HCT116 (cell line): Measurements from ENCODE around the gene SNX8. TPM values are rescaled to one million over a fixed set of nuclear protein-coding genes. Genes with fewer than 3 reads are reported as not detected.

ENCODE experiments used
- ATAC-seq: fragments of 200-7000 bp; cut with Tn5 transposase; 2 replicates; pipeline ENCODE4 v1.9.1; 2020; ENCODE audit warnings: mild to moderate bottlenecking, moderate library complexity
- BruUV-seq: library from RNA; stranded (reverse); fragments of 400-500 nt; replicated peaks from 2 replicates; lab custom pipeline; 2021; lab: Mats Ljungman, UMichigan
- CTCF ChIA-PET: fragments of 300-600 bp; sonication (Branson Sonifier 250); formaldehyde crosslinking; loops from one replicate; lab custom pipeline; 2021; ENCODE audit warnings: antibody characterized with exemption; lab: Charles Lee
- POLR2A ChIA-PET: fragments of 300-600, 350-600 bp; sonication (Branson Sonifier 250); formaldehyde crosslinking; loops from one replicate; lab custom pipeline; 2021; ENCODE audit warnings: antibody characterized with exemption; lab: Charles Lee
- RAD21 ChIA-PET, 2 experiments: fragments of 300-600 bp; sonication (Branson Sonifier 250); formaldehyde crosslinking; loops; one replicate each; lab custom pipeline; 2023; ENCODE audit warnings: low total read pairs in 2 of 2; ENCODE audit not compliant: uncharacterized antibody in 2 of 2, unreplicated experiment in 2 of 2, low non-redundant PET in 1 of 2; lab: Charles Lee
- DNase-seq: peaks from one replicate; pipeline ENCODE4 v3.0.0-alpha.2; 2010; ENCODE audit warnings: low read depth, low spot score
- H2AFZ ChIP-seq: fragments of 200-600 bp; shearing (Covaris generic), sonication (generic); 2 replicates; pipeline ENCODE4 v1.6.1; 2017; ENCODE audit warnings: low read depth, mixed run types, mixed read lengths, antibody characterized with exemption, low read length; ENCODE audit not compliant: poor library complexity, severe bottlenecking
- H3K27ac ChIP-seq: 2 replicates; pipeline ENCODE4 v1.5.1; 2012; ENCODE audit warnings: low read depth, low read length
- H3K27me3 ChIP-seq: fragments of 200-600 bp; sonication (generic); 2 replicates; pipeline ENCODE4 v1.6.1; 2016; ENCODE audit warnings: mixed run types, low read length, mixed read lengths; ENCODE audit not compliant: insufficient read depth
- H3K36me3 ChIP-seq, 2 experiments: fragments of 200-500 bp in 1 of 2; fragments of 200-600 bp in 1 of 2; sonication (Bioruptor generic) in 1 of 2; sonication (generic) in 1 of 2; 2 replicates each; pipeline versions ENCODE4 v1.5.1 to v1.6.1; 2014 to 2016; ENCODE audit warnings: low read length in 2 of 2, inconsistent platforms in 1 of 2, mixed read lengths in 1 of 2, mixed run types in 1 of 2; ENCODE audit not compliant: insufficient read depth in 2 of 2, control insufficient read depth in 1 of 2
- H3K4me1 ChIP-seq, 2 experiments: fragments of 200-600 bp in 1 of 2; sonication (generic) in 1 of 2; 2 replicates each; pipeline versions ENCODE4 v1.5.1 to v1.6.1; 2012 to 2017; ENCODE audit warnings: low read length in 2 of 2, inconsistent platforms in 1 of 2, mild to moderate bottlenecking in 1 of 2, mixed read lengths in 1 of 2, mixed run types in 1 of 2, moderate library complexity in 1 of 2; ENCODE audit not compliant: insufficient read depth in 2 of 2, control insufficient read depth in 1 of 2
- H3K4me2 ChIP-seq: fragments of 200-600 bp; sonication (generic); 2 replicates; pipeline ENCODE4 v1.6.1; 2017; ENCODE audit warnings: mixed run types, low read length, mixed read lengths
- H3K4me3 ChIP-seq, 2 experiments: fragments of 200-600 bp in 1 of 2; sonication (generic) in 1 of 2; replicated peaks in 1 of 2; 2 replicates each; pipeline ENCODE4 v1.5.1; 2011 to 2016; ENCODE audit warnings: low read length in 2 of 2, control low read depth in 1 of 2, low read depth in 1 of 2, mild to moderate bottlenecking in 1 of 2, mixed read lengths in 1 of 2, mixed run types in 1 of 2
- H3K79me2 ChIP-seq: fragments of 200-600 bp; sonication (generic); 2 replicates; pipeline ENCODE4 v1.6.1; 2017; ENCODE audit warnings: mild to moderate bottlenecking, mixed run types, low read length, moderate library complexity, mixed read lengths; ENCODE audit not compliant: insufficient read depth
- H3K9ac ChIP-seq: fragments of 200-600 bp; sonication (generic); 2 replicates; pipeline ENCODE4 v1.6.1; 2016; ENCODE audit warnings: low read length, mixed read lengths
- H3K9me2 ChIP-seq: fragments of 200-600 bp; sonication (generic), shearing (Covaris generic); 2 replicates; pipeline ENCODE4 v1.6.1; 2017; ENCODE audit warnings: mixed run types, mild to moderate bottlenecking, moderate library complexity; ENCODE audit not compliant: insufficient read depth
- H3K9me3 ChIP-seq, 2 experiments: fragments of 200-500 bp in 1 of 2; fragments of 200-600 bp in 1 of 2; sonication (Bioruptor generic) in 1 of 2; sonication (generic) in 1 of 2; 2 replicates each; pipeline ENCODE4 v1.6.1; 2014 to 2017; ENCODE audit warnings: low read length in 2 of 2, mixed read lengths in 2 of 2, inconsistent platforms in 1 of 2, low read depth in 1 of 2, mild to moderate bottlenecking in 1 of 2, mixed run types in 1 of 2, moderate library complexity in 1 of 2; ENCODE audit not compliant: control insufficient read depth in 1 of 2, insufficient read depth in 1 of 2
- H4K20me1 ChIP-seq: fragments of 200-600 bp; sonication (generic), shearing (Covaris generic); 2 replicates; pipeline ENCODE4 v1.6.1; 2017; ENCODE audit warnings: mixed run types, mild to moderate bottlenecking, moderate library complexity; ENCODE audit not compliant: insufficient read depth
- ATF3 ChIP-seq: IDR thresholded peaks from 2 replicates; pipeline ENCODE4 v1.6.1; 2012
- CEBPB ChIP-seq: IDR thresholded peaks from 2 replicates; pipeline ENCODE4 v1.6.1; 2012; ENCODE audit warnings: low read depth
- CTCF ChIP-seq, 3 experiments: fragments of 200-600 bp in 1 of 3; sonication (generic) in 1 of 3; IDR thresholded peaks in 2 of 3; conservative IDR thresholded peaks in 1 of 3; 2 replicates each; pipeline ENCODE4 v1.5.1; 2012 to 2017; ENCODE audit warnings: low read depth in 2 of 3, low read length in 2 of 3, antibody characterized with exemption in 1 of 3, borderline replicate concordance in 1 of 3, control low read depth in 1 of 3, mild to moderate bottlenecking in 1 of 3, mixed read lengths in 1 of 3, mixed run types in 1 of 3, moderate library complexity in 1 of 3; ENCODE audit not compliant: insufficient read depth in 1 of 3
- EGR1 ChIP-seq: IDR thresholded peaks from 2 replicates; pipeline ENCODE4 v1.6.1; 2012; ENCODE audit warnings: low read depth
- ELF1 ChIP-seq: IDR thresholded peaks from 2 replicates; pipeline ENCODE4 v1.6.1; 2012; ENCODE audit warnings: low read depth, borderline replicate concordance
- EZH2 ChIP-seq: fragments of 200-600 bp; sonication (generic); IDR thresholded peaks from 2 replicates; pipeline ENCODE4 v1.6.1; 2017; ENCODE audit warnings: antibody characterized with exemption, mixed run types
- EZH2phosphoT487 ChIP-seq: fragments of 200-600 bp; IDR thresholded peaks from 2 replicates; pipeline ENCODE4 v1.6.1; 2018; ENCODE audit warnings: antibody characterized with exemption, borderline replicate concordance
- FOSL1 ChIP-seq: IDR thresholded peaks from 2 replicates; pipeline ENCODE4 v1.6.1; 2012; ENCODE audit warnings: low read depth
- JUND ChIP-seq: IDR thresholded peaks from 2 replicates; pipeline ENCODE4 v1.6.1; 2012
- POLR2AphosphoS5 ChIP-seq: IDR thresholded peaks from 2 replicates; pipeline ENCODE4 v1.6.1; 2011; ENCODE audit warnings: mild to moderate bottlenecking, low read depth, low read length, moderate library complexity
- RAD21 ChIP-seq: IDR thresholded peaks from 2 replicates; pipeline ENCODE4 v1.6.1; 2012; ENCODE audit warnings: low read depth, mild to moderate bottlenecking
- SRF ChIP-seq: IDR thresholded peaks from 2 replicates; pipeline ENCODE4 v1.6.1; 2012; ENCODE audit warnings: low read depth
- ZNF274 ChIP-seq: fragments of 200-500 bp; sonication (Bioruptor generic); IDR thresholded peaks from 2 replicates; pipeline ENCODE4 v1.6.1; 2014; ENCODE audit warnings: mild to moderate bottlenecking, low read depth, low read length, inconsistent platforms
- intact Hi-C: fragments of 100-400 bp; cut with micrococcal nuclease; formaldehyde crosslinking; loops from 2 replicates; pipeline ENCODE4 v1.10.0; 2022
- total RNA-seq: library from RNA; stranded (reverse); gene quantifications from one replicate; pipeline ENCODE4 v1.2.1, GENCODE V29; 2021; ENCODE audit not compliant: unreplicated experiment
- TF ChIP-seq, protein P1 (sequence below): IDR thresholded peaks from 2 replicates; pipeline ENCODE4 v1.6.1; 2012; ENCODE audit warnings: low read depth

Gene SNX8
- total RNA-seq, 1 experiment from 2014 or later: 41.7 TPM

GRCh38 chr7:2280424-2280823 is 33.8 kb downstream of the SNX8 start (continued):
- TF ChIP-seq, protein P1, sequence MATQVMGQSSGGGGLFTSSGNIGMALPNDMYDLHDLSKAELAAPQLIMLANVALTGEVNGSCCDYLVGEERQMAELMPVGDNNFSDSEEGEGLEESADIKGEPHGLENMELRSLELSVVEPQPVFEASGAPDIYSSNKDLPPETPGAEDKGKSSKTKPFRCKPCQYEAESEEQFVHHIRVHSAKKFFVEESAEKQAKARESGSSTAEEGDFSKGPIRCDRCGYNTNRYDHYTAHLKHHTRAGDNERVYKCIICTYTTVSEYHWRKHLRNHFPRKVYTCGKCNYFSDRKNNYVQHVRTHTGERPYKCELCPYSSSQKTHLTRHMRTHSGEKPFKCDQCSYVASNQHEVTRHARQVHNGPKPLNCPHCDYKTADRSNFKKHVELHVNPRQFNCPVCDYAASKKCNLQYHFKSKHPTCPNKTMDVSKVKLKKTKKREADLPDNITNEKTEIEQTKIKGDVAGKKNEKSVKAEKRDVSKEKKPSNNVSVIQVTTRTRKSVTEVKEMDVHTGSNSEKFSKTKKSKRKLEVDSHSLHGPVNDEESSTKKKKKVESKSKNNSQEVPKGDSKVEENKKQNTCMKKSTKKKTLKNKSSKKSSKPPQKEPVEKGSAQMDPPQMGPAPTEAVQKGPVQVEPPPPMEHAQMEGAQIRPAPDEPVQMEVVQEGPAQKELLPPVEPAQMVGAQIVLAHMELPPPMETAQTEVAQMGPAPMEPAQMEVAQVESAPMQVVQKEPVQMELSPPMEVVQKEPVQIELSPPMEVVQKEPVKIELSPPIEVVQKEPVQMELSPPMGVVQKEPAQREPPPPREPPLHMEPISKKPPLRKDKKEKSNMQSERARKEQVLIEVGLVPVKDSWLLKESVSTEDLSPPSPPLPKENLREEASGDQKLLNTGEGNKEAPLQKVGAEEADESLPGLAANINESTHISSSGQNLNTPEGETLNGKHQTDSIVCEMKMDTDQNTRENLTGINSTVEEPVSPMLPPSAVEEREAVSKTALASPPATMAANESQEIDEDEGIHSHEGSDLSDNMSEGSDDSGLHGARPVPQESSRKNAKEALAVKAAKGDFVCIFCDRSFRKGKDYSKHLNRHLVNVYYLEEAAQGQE: no peak
- TF ChIP-seq CEBPB (no peak), EZH2 (no peak), EGR1 (no peak), SRF (no peak), ELF1 (no peak)

GRCh38 chr7:2279896-2280295 is 34.3 kb downstream of the SNX8 start:
- RAD21 ChIA-PET: no interaction called here
- BruUV-seq: no TSS peak
- POLR2A ChIA-PET: no interaction called here

More at GRCh38 chr7:2279896-2280295, 34.3 kb downstream of the SNX8 start:
- Histone ChIP-seq H3K9me3 (no peaks in the 10 kb centered on the region), H2AFZ (no peak overlapping the region), H3K36me3 (no peaks in the 10 kb centered on the region), H3K9ac (no peak overlapping the region), H3K4me1 (no peaks in the 10 kb centered on the region), H3K4me3 (no peak overlapping the region), H3K4me2 (no peak overlapping the region), H4K20me1 (no peaks in the 10 kb centered on the region), H3K9me2 (no peaks in the 10 kb centered on the region), H3K27me3 (no peaks in the 10 kb centered on the region), H3K79me2 (peaks cover 10% of the 10 kb centered on the region), H3K27ac (no peak overlapping the region)
- no peak for ATAC-seq
- no peak for DNase-seq
- CTCF ChIA-PET: no interaction called here
- intact Hi-C loops: no loop called here
- TF ChIP-seq FOSL1: no peak
- TF ChIP-seq JUND: no peak
- TF ChIP-seq ATF3: no peak
- no peak for TF ChIP-seq CEBPB
- TF ChIP-seq RAD21: no peak
- no peak for TF ChIP-seq EZH2phosphoT487
- no peak for TF ChIP-seq CTCF (IDR thresholded peaks at IDR 0.05 in 2 of 3, conservative IDR thresholded peaks at IDR 0.05 in 1 of 3; ENCODE audit: borderline replicate concordance in 1 of 3, insufficient read depth in 1 of 3, low read depth in 2 of 3, low read length in 2 of 3)
- no peak for TF ChIP-seq POLR2AphosphoS5
- TF ChIP-seq, protein P1: no peak
- TF ChIP-seq ZNF274: no peak
